Epithelial cell of esophagus (primary cell): ENCODE measurements around the gene QSOX1.

Experiments used
- DNase-seq: peaks from one replicate; pipeline ENCODE4 v3.0.0; 2010; ENCODE audit warnings: low read depth
- H3K4me3 ChIP-seq: 2 replicates; pipeline ENCODE4 v1.5.1; 2011; ENCODE audit warnings: mild to moderate bottlenecking, low read length, control low read depth
- TF ChIP-seq, protein P1 (sequence below): IDR thresholded peaks from 2 replicates; pipeline ENCODE4 v1.5.1; 2011; ENCODE audit warnings: low read depth, mild to moderate bottlenecking, low read length, control low read depth, inconsistent platforms; ENCODE audit not compliant: insufficient read depth; ENCODE audit errors: missing control alignments

QSOX1 gene

DNA sequence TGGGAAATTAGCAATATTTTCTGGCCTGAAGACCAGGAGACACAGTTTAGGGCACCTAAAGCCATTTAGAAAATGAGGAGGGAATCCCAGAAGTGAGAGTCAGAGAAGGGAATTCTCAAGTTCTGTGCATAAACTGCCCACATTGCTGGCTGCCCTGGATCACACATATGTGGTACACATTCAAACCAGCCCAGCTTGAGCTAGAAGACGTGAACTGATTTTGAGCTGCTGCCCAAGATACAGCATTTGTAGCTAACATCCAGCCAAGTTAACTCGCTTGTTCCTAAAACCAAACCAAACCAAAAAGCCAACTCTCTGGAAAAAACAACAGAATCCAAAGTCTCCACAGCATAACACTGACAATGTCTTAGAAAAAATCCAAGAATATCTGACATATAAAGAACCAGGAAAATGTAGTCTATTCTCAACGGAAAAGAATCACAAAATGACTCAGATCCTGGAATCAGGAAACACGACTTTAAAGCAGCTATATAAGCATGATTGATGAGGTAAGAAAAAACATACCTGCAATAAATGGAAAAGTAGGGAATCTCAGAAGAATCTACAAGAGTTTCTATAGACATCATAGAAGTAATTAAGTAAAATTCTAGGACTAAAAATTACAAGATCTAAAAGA, 18.2 kb upstream of the QSOX1 start:
- TF ChIP-seq, protein P1, sequence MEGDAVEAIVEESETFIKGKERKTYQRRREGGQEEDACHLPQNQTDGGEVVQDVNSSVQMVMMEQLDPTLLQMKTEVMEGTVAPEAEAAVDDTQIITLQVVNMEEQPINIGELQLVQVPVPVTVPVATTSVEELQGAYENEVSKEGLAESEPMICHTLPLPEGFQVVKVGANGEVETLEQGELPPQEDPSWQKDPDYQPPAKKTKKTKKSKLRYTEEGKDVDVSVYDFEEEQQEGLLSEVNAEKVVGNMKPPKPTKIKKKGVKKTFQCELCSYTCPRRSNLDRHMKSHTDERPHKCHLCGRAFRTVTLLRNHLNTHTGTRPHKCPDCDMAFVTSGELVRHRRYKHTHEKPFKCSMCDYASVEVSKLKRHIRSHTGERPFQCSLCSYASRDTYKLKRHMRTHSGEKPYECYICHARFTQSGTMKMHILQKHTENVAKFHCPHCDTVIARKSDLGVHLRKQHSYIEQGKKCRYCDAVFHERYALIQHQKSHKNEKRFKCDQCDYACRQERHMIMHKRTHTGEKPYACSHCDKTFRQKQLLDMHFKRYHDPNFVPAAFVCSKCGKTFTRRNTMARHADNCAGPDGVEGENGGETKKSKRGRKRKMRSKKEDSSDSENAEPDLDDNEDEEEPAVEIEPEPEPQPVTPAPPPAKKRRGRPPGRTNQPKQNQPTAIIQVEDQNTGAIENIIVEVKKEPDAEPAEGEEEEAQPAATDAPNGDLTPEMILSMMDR: no peak
- no peak overlapping the region for H3K4me3 ChIP-seq
- DNase-seq: peak; percentile 67

GRCh38 chr1:180136968-180137356, 17.7 kb upstream of the QSOX1 start:
- no peak for DNase-seq
- H3K4me3 ChIP-seq: no peak overlapping the region
- TF ChIP-seq, protein P1: no peak

DNA sequence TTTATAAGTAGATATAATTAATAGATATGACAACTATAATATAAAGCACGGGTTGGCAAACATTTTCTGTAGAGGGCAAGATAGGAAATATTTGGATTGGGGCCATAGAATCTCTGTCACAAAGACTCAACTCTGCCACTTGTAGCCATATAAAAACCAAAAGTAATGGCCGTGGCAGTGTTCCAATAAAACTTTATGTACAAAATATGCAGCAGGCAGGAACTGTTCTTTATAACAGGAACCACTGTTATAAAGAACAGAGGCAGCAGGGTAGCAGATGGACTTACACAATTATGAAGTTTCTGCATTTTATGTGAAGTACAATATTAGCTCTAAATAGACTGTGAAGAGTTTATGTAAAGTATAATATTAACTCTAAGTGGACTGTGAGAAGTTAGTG, 16.9 kb upstream of the QSOX1 start:
- TF ChIP-seq, protein P1: no peak
- H3K4me3 ChIP-seq: no peak overlapping the region
- DNase-seq: no peak

- H3K4me3 ChIP-seq: no peak overlapping the region
- TF ChIP-seq, protein P1: no peak
- DNase-seq: no peak
Observed at GRCh38 chr1:180141381-180141934, 13.2 kb upstream of the QSOX1 start.

- DNase-seq: peak; percentile 54
- no peak overlapping the region for H3K4me3 ChIP-seq
- TF ChIP-seq, protein P1: no peak
Observed at GRCh38 chr1:180143359-180143758, 11.3 kb upstream of the QSOX1 start.

GRCh38 chr1:180144659-180145357, 9.9 kb upstream of the QSOX1 start:
- no peak for DNase-seq
- TF ChIP-seq, protein P1: no peak
- no peak overlapping the region for H3K4me3 ChIP-seq
